Epidermal melanocyte (primary cell): ENCODE measurements around the gene EGFL7.

Experiments
- DNase-seq: peaks from one replicate; pipeline ENCODE4 v3.0.0; 2011; ENCODE audit warnings: low spot score; ENCODE audit not compliant: insufficient read length

EGFL7 gene

GRCh38 chr9:136658849-136659535 lies 3.7 kb upstream of the EGFL7 start:
- no peak for DNase-seq

GRCh38 chr9:136659861-136660784 lies 2.6 kb upstream of the EGFL7 start:
- DNase-seq = no peak

- DNase-seq = no peak
Observed at GRCh38 chr9:136660971-136661550, 1.7 kb upstream of the EGFL7 start.

- no peak for DNase-seq
Observed at GRCh38 chr9:136661641-136662325, 933 bp upstream of the EGFL7 start.

GRCh38 chr9:136662326-136662655 lies 425 bp upstream of the EGFL7 start:
- no peak for DNase-seq

- DNase-seq = no peak
Observed at GRCh38 chr9:136664000-136664915, 1.5 kb downstream of the EGFL7 start.

GRCh38 chr9:136665111-136665703 lies 2.5 kb downstream of the EGFL7 start:
- peak; percentile 66 for DNase-seq

- no peak for DNase-seq
Observed at GRCh38 chr9:136665704-136666371, 3.1 kb downstream of the EGFL7 start.

- no peak for DNase-seq
Observed at GRCh38 chr9:136666372-136667213, 3.9 kb downstream of the EGFL7 start.

- no peak for DNase-seq
Observed at GRCh38 chr9:136667214-136667939, 4.7 kb downstream of the EGFL7 start.

- no peak for DNase-seq
Observed at GRCh38 chr9:136667940-136668760, 5.4 kb downstream of the EGFL7 start.

- DNase-seq = no peak
Observed at GRCh38 chr9:136668983-136669790, 6.5 kb downstream of the EGFL7 start.

GRCh38 chr9:136669791-136670464 lies 7.2 kb downstream of the EGFL7 start:
- DNase-seq = no peak

GRCh38 chr9:136670576-136671253 lies 8.0 kb downstream of the EGFL7 start:
- no peak for DNase-seq

GRCh38 chr9:136671254-136671614 lies 8.5 kb downstream of the EGFL7 start:
- DNase-seq = no peak
